Cardiac fibroblast (primary cell): ENCODE results near the gene SIN3A.
"Not testable (repeated sequence)": the region's sequence is repeated elsewhere in the genome, so short reads cannot be mapped to it uniquely, and the experiment has no call there.

Experiments
- DNase-seq, 2 donors: peaks; one replicate each; pipeline versions ENCODE4 v3.0.0 to v3.0.0-alpha.2; 2010; ENCODE audit warnings: low read depth in 2 of 2
- H3K4me3 ChIP-seq, 2 donors: replicated peaks in 1 of 2; 1 replicate in 1 of 2; 2 replicates in 1 of 2; pipeline ENCODE4 v1.5.1; 2011; ENCODE audit warnings: low read depth in 2 of 2, low read length in 2 of 2, mild to moderate bottlenecking in 2 of 2, moderate library complexity in 1 of 2
- CTCF ChIP-seq: IDR thresholded peaks from one replicate; pipeline ENCODE4 v1.5.1; 2011; ENCODE audit warnings: low read depth, mild to moderate bottlenecking, low read length, inconsistent platforms

The SIN3A gene

GRCh38 chr15:75416584-75416983, 34.9 kb downstream of the SIN3A start:
- DNase-seq, result no peak
- TF ChIP-seq CTCF, result no peak

GRCh38 chr15:75410196-75410595, 41.3 kb downstream of the SIN3A start:
- no peak for TF ChIP-seq CTCF
- DNase-seq, result no peak
- no peak overlapping the region for H3K4me3 ChIP-seq

More at GRCh38 chr15:75416584-75416983, 34.9 kb downstream of the SIN3A start:
- no peak overlapping the region for H3K4me3 ChIP-seq

GRCh38 chr15:75407083-75407482, 44.4 kb downstream of the SIN3A start:
- no peak for TF ChIP-seq CTCF
- no peak overlapping the region for H3K4me3 ChIP-seq
- DNase-seq, result no peak

- DNase-seq, result no peak
- no peak for TF ChIP-seq CTCF
- no peak overlapping the region for H3K4me3 ChIP-seq
Measured at GRCh38 chr15:75403892-75404291, 47.6 kb downstream of the SIN3A start.

- no peak overlapping the region for H3K4me3 ChIP-seq
- TF ChIP-seq CTCF, result no peak
- DNase-seq, result peak in 1 of 2 donors; percentile 11
Measured at GRCh38 chr15:75397494-75397893, 54.0 kb downstream of the SIN3A start.

- no peak for TF ChIP-seq CTCF
- DNase-seq, result no peak
- H3K4me3 ChIP-seq, result no peak overlapping the region
Measured at GRCh38 chr15:75389791-75390382, 61.6 kb downstream of the SIN3A start.

- DNase-seq, H3K4me3 ChIP-seq: not testable (repeated sequence)
Measured at GRCh38 chr15:75383986-75384385, 67.5 kb downstream of the SIN3A start.
